Muscle of arm (tissue), 12 donors: Measurements from ENCODE around the gene ST3GAL3. TPM values are rescaled to one million over a fixed set of nuclear protein-coding genes. Genes with fewer than 3 reads are reported as not detected.

Experiments used
- DNase-seq: peaks from one replicate; pipeline ENCODE4 v3.0.0-alpha.2; 2013
- polyA plus RNA-seq, 12 donors: library from polyadenylated mRNA; unstranded; fragments of 120-200 nt; gene quantifications; one replicate each; pipeline ENCODE4 v1.2.1, GENCODE V29; 2013; ENCODE audit not compliant: insufficient read length in 12 of 12

ST3GAL3 gene
- polyA plus RNA-seq, 12 donors: 27.0 to 49.2 (median 34.1) TPM; not detected in 1

GRCh38 chr1:43908858-43909257 is 201.5 kb downstream of the ST3GAL3 start:
- DNase-seq: no peak

- no peak for DNase-seq
Measured at GRCh38 chr1:43910343-43910742, 203.0 kb downstream of the ST3GAL3 start.

- DNase-seq: peak; percentile 14
Measured at GRCh38 chr1:43912607-43913006, 205.3 kb downstream of the ST3GAL3 start.

- DNase-seq: no peak
Measured at GRCh38 chr1:43913051-43913501, 205.7 kb downstream of the ST3GAL3 start.

- DNase-seq: no peak
Measured at GRCh38 chr1:43913666-43914360, 206.5 kb downstream of the ST3GAL3 start.

- no peak for DNase-seq
Measured at GRCh38 chr1:43914576-43915525, 207.5 kb downstream of the ST3GAL3 start.

GRCh38 chr1:43919906-43920305 is 212.6 kb downstream of the ST3GAL3 start:
- DNase-seq: no peak

GRCh38 chr1:43921022-43921421 is 213.7 kb downstream of the ST3GAL3 start:
- no peak for DNase-seq

- DNase-seq: no peak
Measured at GRCh38 chr1:43924516-43924915, 217.2 kb downstream of the ST3GAL3 start.

GRCh38 chr1:43925846-43926245 is 218.5 kb downstream of the ST3GAL3 start:
- no peak for DNase-seq

- no peak for DNase-seq
Measured at GRCh38 chr1:43930168-43930948, 223.0 kb downstream of the ST3GAL3 start.

- no peak for DNase-seq
Measured at GRCh38 chr1:43930949-43931275, 223.6 kb downstream of the ST3GAL3 start.

GRCh38 chr1:43931711-43932660 is 224.7 kb downstream of the ST3GAL3 start:
- no peak for DNase-seq

GRCh38 chr1:43932786-43933385 is 225.6 kb downstream of the ST3GAL3 start:
- no peak for DNase-seq

- no peak for DNase-seq
Measured at GRCh38 chr1:43933386-43934100, 226.2 kb downstream of the ST3GAL3 start, which contains the start of gene ARTN. TSS of gene ARTN (plus strand) at chr1:43933801. CDS start at chr1:43935657, 1,856 bp downstream.

GRCh38 chr1:43934101-43934985 is 227.0 kb downstream of the ST3GAL3 start:
- DNase-seq: peak; percentile 55

- DNase-seq: no peak
Measured at GRCh38 chr1:43934986-43935324, 227.6 kb downstream of the ST3GAL3 start.

GRCh38 chr1:43935711-43936427 is 228.5 kb downstream of the ST3GAL3 start:
- DNase-seq: no peak
